Trophoblast cell (in vitro differentiated cells and primary cell): Measurements from ENCODE around the gene STOM.
A peak's percentile ranks its signal among the peaks of the same experiment; 100 is the strongest.

Source experiments
- DNase-seq, 2 donors: peaks; one replicate each; pipeline ENCODE4 v3.0.0-alpha.2; 2016
- H2AFZ ChIP-seq: 2 replicates; pipeline ENCODE4 v1.6.1; 2013; ENCODE audit warnings: low read length, moderate library complexity, mild to moderate bottlenecking; ENCODE audit not compliant: insufficient read depth, poor library complexity
- H2AK5ac ChIP-seq: 2 replicates; pipeline ENCODE4 v1.6.1; 2013; ENCODE audit warnings: mild to moderate bottlenecking, low read length
- H2BK120ac ChIP-seq: 2 replicates; pipeline ENCODE4 v1.6.1; 2013; ENCODE audit warnings: low read length, mild to moderate bottlenecking, moderate library complexity; ENCODE audit not compliant: insufficient read depth, poor library complexity
- H2BK12ac ChIP-seq: 2 replicates; pipeline ENCODE4 v1.6.1; 2013; ENCODE audit warnings: mild to moderate bottlenecking, low read length, moderate library complexity
- H2BK5ac ChIP-seq: 2 replicates; pipeline ENCODE4 v1.6.1; 2013; ENCODE audit warnings: low read length, low read depth, moderate library complexity, mild to moderate bottlenecking; ENCODE audit not compliant: poor library complexity
- H3K14ac ChIP-seq: 2 replicates; pipeline ENCODE4 v1.6.1; 2013; ENCODE audit warnings: mild to moderate bottlenecking, low read length
- H3K18ac ChIP-seq: 2 replicates; pipeline ENCODE4 v1.6.1; 2013; ENCODE audit warnings: mild to moderate bottlenecking, low read length
- H3K23ac ChIP-seq: 2 replicates; pipeline ENCODE4 v1.6.1; 2013; ENCODE audit warnings: low read length
- H3K27ac ChIP-seq: 2 replicates; pipeline ENCODE4 v1.5.1; 2013; ENCODE audit warnings: low read depth, mild to moderate bottlenecking, inconsistent platforms, low read length, moderate library complexity
- H3K27me3 ChIP-seq: 2 replicates; pipeline ENCODE4 v1.6.1; 2013; ENCODE audit warnings: inconsistent platforms, mild to moderate bottlenecking, low read length, moderate library complexity; ENCODE audit not compliant: insufficient read depth
- H3K36me3 ChIP-seq, 2 experiments: 1 replicate in 1 of 2; 2 replicates in 1 of 2; pipeline ENCODE4 v1.6.1; 2013; ENCODE audit warnings: low read length in 2 of 2, mild to moderate bottlenecking in 2 of 2, moderate library complexity in 1 of 2; ENCODE audit not compliant: insufficient read depth in 2 of 2, control insufficient read depth in 1 of 2
- H3K4ac ChIP-seq: 2 replicates; pipeline ENCODE4 v1.6.1; 2013; ENCODE audit warnings: low read depth, mild to moderate bottlenecking, low read length, moderate library complexity
- H3K4me1 ChIP-seq, 2 experiments: 1 replicate in 1 of 2; 2 replicates in 1 of 2; pipeline ENCODE4 v1.6.1; 2013; ENCODE audit warnings: low read length in 2 of 2, mild to moderate bottlenecking in 2 of 2, moderate library complexity in 1 of 2; ENCODE audit not compliant: insufficient read depth in 2 of 2, control insufficient read depth in 1 of 2
- H3K4me2 ChIP-seq: 2 replicates; pipeline ENCODE4 v1.6.1; 2013; ENCODE audit warnings: inconsistent platforms, mild to moderate bottlenecking, low read length, moderate library complexity
- H3K4me3 ChIP-seq: 2 replicates; pipeline ENCODE4 v1.5.1; 2013; ENCODE audit warnings: mild to moderate bottlenecking, low read depth, low read length, inconsistent platforms
- H3K79me1 ChIP-seq: one replicate; pipeline ENCODE4 v1.6.1; 2013; ENCODE audit warnings: low read length
- H3K79me2 ChIP-seq: 2 replicates; pipeline ENCODE4 v1.6.1; 2013; ENCODE audit warnings: low read length, mild to moderate bottlenecking; ENCODE audit not compliant: control insufficient read depth, insufficient read depth, poor library complexity
- H3K9ac ChIP-seq: 2 replicates; pipeline ENCODE4 v1.6.1; 2013; ENCODE audit warnings: mild to moderate bottlenecking, low read length
- H3K9me3 ChIP-seq: 2 replicates; pipeline ENCODE4 v1.6.1; 2013; ENCODE audit warnings: low read depth, mild to moderate bottlenecking, control low read depth, inconsistent platforms, low read length; ENCODE audit not compliant: insufficient read depth
- H4K12ac ChIP-seq: 2 replicates; pipeline ENCODE4 v1.6.1; 2013; ENCODE audit warnings: low read depth, mild to moderate bottlenecking, low read length, moderate library complexity
- H4K8ac ChIP-seq: 2 replicates; pipeline ENCODE4 v1.6.1; 2013; ENCODE audit warnings: low read depth, mild to moderate bottlenecking, low read length, moderate library complexity
- H4K91ac ChIP-seq: one replicate; pipeline ENCODE4 v1.6.1; 2013; ENCODE audit warnings: low read depth, mild to moderate bottlenecking, low read length, moderate library complexity
- WGBS: extraction: QIAGEN DNeasy Blood & Tissue Kit; methylation state at CpG from one replicate; pipeline ENCODE4 v1.1.7; 2013; ENCODE audit warnings: missing lambda C conversion rate; ENCODE audit not compliant: insufficient read length, insufficient coverage; ENCODE audit errors: extremely low coverage; 5-methylcytosine and 5-hydroxymethylcytosine counted together

STOM gene

GRCh38 chr9:121336665-121337064 is 33.4 kb downstream of the STOM start:
- Histone ChIP-seq H4K91ac (no peak overlapping the region), H3K4me1 (peaks cover 3 to 14% of the 10 kb centered on the region in 2 experiments), H3K4ac (no peak overlapping the region), H2AFZ (no peak overlapping the region), H3K4me2 (no peak overlapping the region), H3K4me3 (no peak overlapping the region), H4K12ac (no peak overlapping the region), H3K27ac (no peak overlapping the region), H3K14ac (no peak overlapping the region), H3K18ac (no peak overlapping the region), H4K8ac (no peak overlapping the region), H2BK12ac (no peak overlapping the region), H3K23ac (no peak overlapping the region), H2BK120ac (no peak overlapping the region), H3K9me3 (no peaks in the 10 kb centered on the region), H3K27me3 (no peaks in the 10 kb centered on the region), H2AK5ac (no peak overlapping the region), H3K36me3 (peaks cover 19 to 36% of the 10 kb centered on the region in 2 experiments), H3K79me2 (no peaks in the 10 kb centered on the region), H3K79me1 (peaks cover 6% of the 10 kb centered on the region), H3K9ac (no peak overlapping the region), H2BK5ac (no peak overlapping the region)
- DNase-seq: no peak
- WGBS: no CpG with 5 or more reads among the region's 4 CpGs

GRCh38 chr9:121333950-121334773 is 35.9 kb downstream of the STOM start:
- Histone ChIP-seq H3K14ac (no peak overlapping the region), H3K79me1 (peaks cover 6% of the 10 kb centered on the region), H2BK120ac (peak overlapping the region; percentile 20), H3K9me3 (no peaks in the 10 kb centered on the region), H3K18ac (peak overlapping the region; percentile 25), H2BK12ac (no peak overlapping the region), H3K27me3 (no peaks in the 10 kb centered on the region), H2AK5ac (no peak overlapping the region), H3K23ac (no peak overlapping the region), H3K4ac (no peak overlapping the region), H4K8ac (no peak overlapping the region), H3K79me2 (no peaks in the 10 kb centered on the region), H2AFZ (no peak overlapping the region), H3K36me3 (peaks cover 28 to 52% of the 10 kb centered on the region in 2 experiments), H4K91ac (no peak overlapping the region), H3K4me2 (no peak overlapping the region), H4K12ac (no peak overlapping the region), H2BK5ac (peak overlapping the region; percentile 21), H3K4me1 (peaks cover 3 to 14% of the 10 kb centered on the region in 2 experiments), H3K4me3 (no peak overlapping the region), H3K27ac (peak overlapping the region; percentile 54), H3K9ac (no peak overlapping the region)
- WGBS: no CpG with 5 or more reads among the region's 8 CpGs
- DNase-seq: peak; percentile 93 to 95

GRCh38 chr9:121331992-121332685 is 37.9 kb downstream of the STOM start:
- H2BK5ac ChIP-seq: no peak overlapping the region
- peak in 1 of 2 donors; percentile 47 for DNase-seq
- no CpG with 5 or more reads among the region's 14 CpGs for WGBS
- H3K9ac ChIP-seq: no peak overlapping the region
- no peak overlapping the region for H2AFZ ChIP-seq
- no peak overlapping the region for H4K91ac ChIP-seq
- no peak overlapping the region for H4K8ac ChIP-seq
- no peak overlapping the region for H2BK120ac ChIP-seq
- no peak overlapping the region for H2BK12ac ChIP-seq
- H3K4me2 ChIP-seq: no peak overlapping the region
- no peak overlapping the region for H3K27ac ChIP-seq
- H3K23ac ChIP-seq: no peak overlapping the region
- H3K14ac ChIP-seq: no peak overlapping the region
- no peak overlapping the region for H2AK5ac ChIP-seq
- no peak overlapping the region for H3K18ac ChIP-seq
- H3K4me3 ChIP-seq: no peak overlapping the region
- H3K4ac ChIP-seq: no peak overlapping the region
- H3K79me1 ChIP-seq: peaks cover 6% of the 10 kb centered on the region
- H3K79me2 ChIP-seq: no peaks in the 10 kb centered on the region
- H3K9me3 ChIP-seq: no peaks in the 10 kb centered on the region
- peaks cover 3 to 14% of the 10 kb centered on the region in 2 experiments for H3K4me1 ChIP-seq
- no peak overlapping the region for H4K12ac ChIP-seq
- H3K27me3 ChIP-seq: no peaks in the 10 kb centered on the region
- H3K36me3 ChIP-seq: peaks cover 39 to 60% of the 10 kb centered on the region in 2 experiments

- H3K4me1 ChIP-seq: peaks cover 6 to 17% of the 10 kb centered on the region in 2 experiments
- H3K27ac ChIP-seq: no peak overlapping the region
- H3K18ac ChIP-seq: no peak overlapping the region
- no peak overlapping the region for H4K91ac ChIP-seq
- no peak overlapping the region for H3K9ac ChIP-seq
- no peak overlapping the region for H3K4me2 ChIP-seq
- no peaks in the 10 kb centered on the region for H3K9me3 ChIP-seq
- no peak overlapping the region for H3K4me3 ChIP-seq
- no peak overlapping the region for H3K14ac ChIP-seq
- no peak overlapping the region for H2BK120ac ChIP-seq
- H4K12ac ChIP-seq: no peak overlapping the region
- H3K27me3 ChIP-seq: no peaks in the 10 kb centered on the region
- H3K4ac ChIP-seq: no peak overlapping the region
- no peak overlapping the region for H3K23ac ChIP-seq
- WGBS: no CpG with 5 or more reads among the region's 3 CpGs
- H2AK5ac ChIP-seq: no peak overlapping the region
- no peak overlapping the region for H2BK12ac ChIP-seq
- peaks cover 45 to 63% of the 10 kb centered on the region in 2 experiments for H3K36me3 ChIP-seq
- H4K8ac ChIP-seq: no peak overlapping the region
- no peak overlapping the region for H2BK5ac ChIP-seq
- H3K79me2 ChIP-seq: no peaks in the 10 kb centered on the region
- DNase-seq: peak; percentile 17 to 30
- H3K79me1 ChIP-seq: peaks cover 7% of the 10 kb centered on the region
- H2AFZ ChIP-seq: no peak overlapping the region
Observed at GRCh38 chr9:121331549-121331948, 38.5 kb downstream of the STOM start.
